GM18517 (cell line): ENCODE results near the gene PPP2R2D.
"Not testable (repeated sequence)": the region's sequence is repeated elsewhere in the genome, so short reads cannot be mapped to it uniquely, and the experiment has no call there.

Experiments
- ATAC-seq: cut with Tn5 transposase; IDR thresholded peaks from one replicate; pipeline ENCODE4 v1.9.1; 2021; ENCODE audit warnings: mild to moderate bottlenecking, moderate library complexity; ENCODE audit not compliant: unreplicated experiment

PPP2R2D gene

DNA sequence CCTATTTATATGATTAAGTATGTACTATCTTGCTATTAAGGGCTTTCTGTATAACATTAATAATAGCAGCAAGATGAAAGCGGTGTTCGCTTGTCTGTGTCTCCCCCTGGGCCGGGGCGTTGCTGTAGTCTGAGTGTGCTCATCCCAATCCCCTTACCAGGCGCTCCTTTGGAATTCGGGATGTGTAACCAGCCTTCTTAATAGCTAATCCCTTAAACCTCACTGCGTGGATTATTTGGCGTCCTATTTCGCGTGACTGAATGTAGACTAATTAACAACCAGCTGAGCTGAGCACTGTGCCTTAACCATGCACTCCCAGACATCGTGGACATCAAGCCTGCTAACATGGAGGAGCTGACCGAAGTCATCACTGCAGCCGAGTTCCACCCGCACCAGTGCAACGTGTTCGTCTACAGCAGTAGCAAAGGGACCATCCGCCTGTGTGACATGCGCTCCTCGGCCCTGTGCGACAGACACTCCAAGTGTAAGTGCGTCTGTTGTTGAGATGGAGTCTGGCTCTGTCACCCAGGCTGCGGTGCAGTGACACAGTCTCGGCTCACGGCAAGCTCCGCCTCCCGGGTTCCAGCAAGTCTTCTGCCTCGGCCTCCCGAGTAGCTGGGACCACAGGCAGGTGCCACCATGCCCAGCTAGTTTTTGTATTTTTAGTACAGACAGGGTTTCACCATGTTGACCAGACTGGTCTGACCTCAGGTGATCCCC is 44.3 kb downstream of the PPP2R2D start:
- ATAC-seq: no peak

DNA sequence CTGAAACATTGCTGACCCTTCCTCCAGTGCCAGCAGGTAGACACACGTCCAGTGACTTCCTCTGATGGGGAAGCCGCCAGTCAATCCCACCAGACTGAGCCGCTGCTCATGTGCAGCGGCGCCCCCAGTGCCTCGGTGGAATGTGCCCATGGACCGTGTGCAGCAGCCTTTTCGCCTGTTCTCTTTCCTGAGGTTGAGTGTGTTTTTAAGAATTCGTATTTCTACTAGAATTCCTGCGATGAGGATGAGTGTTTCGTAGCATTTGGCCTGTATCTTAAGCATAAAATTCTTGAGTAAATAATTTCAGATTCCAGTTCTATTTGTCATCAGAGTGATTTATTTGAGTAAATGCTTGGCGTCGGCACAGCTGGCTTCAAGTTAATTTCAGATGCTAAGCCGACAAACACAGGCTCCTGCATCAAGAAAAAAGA is 45.5 kb downstream of the PPP2R2D start:
- no peak for ATAC-seq

DNA sequence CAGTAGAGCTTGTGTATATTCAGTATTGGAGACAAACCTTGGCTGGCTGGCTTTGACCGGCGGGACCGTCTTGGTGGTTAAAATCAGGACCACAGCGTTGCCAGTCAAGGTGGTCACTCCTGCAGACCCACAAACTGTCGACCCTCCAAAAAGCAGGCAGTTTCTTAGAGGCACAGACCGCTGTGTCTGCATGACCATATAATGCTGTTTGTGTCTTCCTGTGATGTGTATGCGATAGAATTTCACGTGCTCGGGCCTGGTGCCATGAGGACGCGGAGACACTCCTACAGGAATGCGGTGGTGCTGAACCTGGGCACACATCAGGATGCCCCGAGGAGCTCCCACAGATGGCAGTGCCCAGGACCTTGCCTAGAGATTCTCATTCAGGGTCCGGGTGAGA is 46.1 kb downstream of the PPP2R2D start:
- ATAC-seq: no peak

DNA sequence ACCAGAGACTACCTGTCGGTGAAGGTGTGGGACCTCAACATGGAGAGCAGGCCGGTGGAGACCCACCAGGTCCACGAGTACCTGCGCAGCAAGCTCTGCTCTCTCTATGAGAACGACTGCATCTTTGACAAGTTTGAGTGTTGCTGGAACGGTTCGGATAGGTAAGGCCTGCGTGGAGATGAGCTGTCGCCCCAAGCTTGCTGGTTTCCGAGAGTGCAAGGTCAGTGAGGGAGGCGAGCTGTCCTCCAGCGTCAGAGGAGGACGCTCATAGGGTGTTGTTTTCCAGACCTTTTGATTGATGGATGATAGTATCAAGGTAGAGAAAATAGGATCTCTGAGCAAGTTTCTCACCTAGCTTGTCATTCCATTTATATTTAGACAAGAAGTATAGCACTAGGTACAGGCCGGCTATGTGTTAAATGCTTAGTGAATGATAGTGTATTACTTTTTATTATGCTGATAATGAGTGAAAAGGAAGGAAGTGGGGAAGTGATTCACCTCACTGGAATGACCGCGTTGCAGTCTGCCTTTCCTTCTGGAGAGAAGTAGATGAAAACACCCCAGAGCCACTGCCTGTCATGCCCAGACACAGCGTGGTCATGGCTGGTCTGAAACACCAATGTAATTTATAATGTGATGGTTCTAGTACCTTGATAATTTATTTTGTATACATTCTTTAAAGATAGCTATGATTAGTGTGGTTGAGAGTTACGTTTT is 47.0 kb downstream of the PPP2R2D start:
- no peak for ATAC-seq

- ATAC-seq: no peak
These were observed 47.7 kb downstream of the PPP2R2D start for GRCh38 chr10:131948501-131948900.

- ATAC-seq: no peak
These were observed 48.4 kb downstream of the PPP2R2D start for GRCh38 chr10:131949041-131949862.

GRCh38 chr10:131949908-131950307 is 49.1 kb downstream of the PPP2R2D start:
- not testable (repeated sequence) for ATAC-seq

GRCh38 chr10:131954356-131954965 is 53.7 kb downstream of the PPP2R2D start:
- ATAC-seq: no peak

DNA sequence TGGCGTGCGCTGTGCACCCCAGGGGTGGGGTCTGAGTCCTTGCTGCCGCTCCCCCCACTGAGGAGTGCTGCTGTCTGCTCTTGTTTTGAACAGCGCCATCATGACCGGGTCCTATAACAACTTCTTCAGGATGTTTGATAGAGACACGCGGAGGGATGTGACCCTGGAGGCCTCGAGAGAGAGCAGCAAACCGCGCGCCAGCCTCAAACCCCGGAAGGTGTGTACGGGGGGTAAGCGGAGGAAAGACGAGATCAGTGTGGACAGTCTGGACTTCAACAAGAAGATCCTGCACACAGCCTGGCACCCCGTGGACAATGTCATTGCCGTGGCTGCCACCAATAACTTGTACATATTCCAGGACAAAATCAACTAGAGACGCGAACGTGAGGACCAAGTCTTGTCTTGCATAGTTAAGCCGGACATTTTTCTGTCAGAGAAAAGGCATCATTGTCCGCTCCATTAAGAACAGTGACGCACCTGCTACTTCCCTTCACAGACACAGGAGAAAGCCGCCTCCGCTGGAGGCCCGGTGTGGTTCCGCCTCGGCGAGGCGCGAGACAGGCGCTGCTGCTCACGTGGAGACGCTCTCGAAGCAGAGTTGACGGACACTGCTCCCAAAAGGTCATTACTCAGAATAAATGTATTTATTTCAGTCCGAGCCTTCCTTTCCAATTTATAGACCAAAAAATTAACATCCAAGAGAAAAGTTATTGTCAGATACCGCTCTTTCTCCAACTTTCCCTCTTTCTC is 55.0 kb downstream of the PPP2R2D start:
- ATAC-seq: no peak

DNA sequence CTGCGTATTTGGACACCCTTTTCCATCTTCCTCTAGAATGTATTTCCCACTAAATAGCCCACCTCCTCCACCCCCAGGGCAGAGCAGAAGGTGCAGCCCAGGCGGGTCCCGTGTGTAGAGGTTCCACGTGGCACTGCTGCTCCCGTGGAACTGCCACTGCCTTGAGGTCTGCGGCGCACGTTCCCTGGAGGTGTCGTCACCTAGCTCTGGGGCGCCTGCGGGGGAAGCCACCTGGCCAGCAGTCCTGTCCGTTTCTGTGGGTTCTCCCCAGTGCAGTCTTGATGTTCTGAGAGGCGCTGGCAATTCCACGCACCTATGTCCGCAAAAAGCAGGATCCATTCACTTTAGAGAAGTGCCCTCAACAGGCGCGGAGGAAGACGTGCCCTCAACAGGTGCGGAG is 59.0 kb downstream of the PPP2R2D start:
- ATAC-seq: no peak

GRCh38 chr10:131960631-131961046 is 59.8 kb downstream of the PPP2R2D start:
- ATAC-seq: no peak

DNA sequence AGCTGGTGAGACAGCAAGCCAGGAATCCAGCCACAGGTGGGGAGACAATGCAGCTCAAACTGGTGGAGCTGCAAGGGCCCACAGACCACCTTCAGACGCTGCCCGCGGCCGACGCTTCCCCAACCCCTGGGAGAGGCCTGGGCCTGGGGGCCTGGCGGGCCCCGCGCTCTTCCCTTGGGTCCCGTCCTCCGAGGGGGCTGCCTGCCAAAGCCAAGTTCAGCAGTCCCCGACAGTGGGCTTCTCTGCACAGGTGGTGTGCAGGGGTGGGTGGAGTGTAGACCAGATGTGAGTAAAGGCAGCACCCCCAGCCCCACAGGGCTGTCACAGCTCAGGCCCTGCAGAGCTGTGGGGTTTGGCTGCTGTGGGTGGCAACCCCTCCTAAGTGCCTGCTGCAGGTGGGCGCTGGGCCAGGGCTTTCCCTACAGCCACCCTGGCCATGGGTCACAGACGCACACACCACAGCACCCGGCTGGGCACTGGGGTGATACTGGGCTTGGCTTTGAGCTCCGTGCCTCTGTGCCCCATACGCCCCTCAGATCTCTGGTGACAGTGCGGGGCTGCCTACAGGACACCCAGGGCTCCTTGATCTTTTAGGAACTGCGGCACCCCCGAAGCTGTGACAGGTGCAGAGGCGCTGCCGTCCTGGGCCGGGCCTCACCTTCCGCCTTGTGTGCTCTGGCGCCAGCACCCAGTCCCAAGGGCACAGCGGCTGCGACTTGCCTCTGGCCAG is 60.4 kb downstream of the PPP2R2D start:
- no peak for ATAC-seq

- no peak for ATAC-seq
These were observed 61.2 kb downstream of the PPP2R2D start for GRCh38 chr10:131961777-131962662.

DNA sequence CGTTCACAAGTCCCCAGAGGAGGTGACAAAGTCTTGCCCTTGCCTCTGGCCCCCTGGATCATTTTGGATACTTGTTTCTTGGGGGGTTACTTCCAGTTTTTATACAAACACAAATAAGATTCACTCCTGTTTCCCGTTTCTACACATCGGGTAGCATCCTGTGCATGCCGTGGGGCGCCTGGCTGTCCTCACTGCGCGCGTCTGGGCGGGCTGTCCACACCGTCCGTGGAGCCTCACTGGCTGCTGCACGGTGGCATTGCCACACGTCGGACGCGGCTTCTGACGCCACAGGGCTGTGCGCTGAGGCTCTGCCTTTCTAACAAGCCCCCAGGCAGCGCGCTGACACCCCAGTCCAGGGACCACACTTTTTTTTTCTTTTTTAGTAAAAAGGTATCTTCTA is 62.5 kb downstream of the PPP2R2D start:
- ATAC-seq: no peak

GRCh38 chr10:131963811-131964210 is 63.0 kb downstream of the PPP2R2D start:
- no peak for ATAC-seq

DNA sequence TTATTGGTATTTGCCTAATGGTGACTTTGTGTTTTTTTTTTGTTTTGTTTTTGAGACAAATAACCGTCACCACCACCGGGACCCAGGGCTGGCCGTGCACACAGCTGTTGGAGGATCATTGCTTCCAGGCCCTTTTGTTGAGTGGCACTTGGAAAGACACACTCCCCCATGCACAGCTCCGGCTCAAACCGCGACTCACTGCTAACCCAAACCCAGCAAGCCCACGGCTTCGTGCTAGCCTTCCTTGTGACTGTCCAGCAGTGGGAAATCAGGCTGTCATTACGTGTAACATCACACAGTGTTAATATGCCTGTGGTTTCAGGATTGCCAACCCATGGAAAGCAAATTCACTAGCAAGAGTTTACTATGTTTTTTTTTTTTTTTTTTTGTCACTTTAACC is 63.5 kb downstream of the PPP2R2D start:
- ATAC-seq: no peak

DNA sequence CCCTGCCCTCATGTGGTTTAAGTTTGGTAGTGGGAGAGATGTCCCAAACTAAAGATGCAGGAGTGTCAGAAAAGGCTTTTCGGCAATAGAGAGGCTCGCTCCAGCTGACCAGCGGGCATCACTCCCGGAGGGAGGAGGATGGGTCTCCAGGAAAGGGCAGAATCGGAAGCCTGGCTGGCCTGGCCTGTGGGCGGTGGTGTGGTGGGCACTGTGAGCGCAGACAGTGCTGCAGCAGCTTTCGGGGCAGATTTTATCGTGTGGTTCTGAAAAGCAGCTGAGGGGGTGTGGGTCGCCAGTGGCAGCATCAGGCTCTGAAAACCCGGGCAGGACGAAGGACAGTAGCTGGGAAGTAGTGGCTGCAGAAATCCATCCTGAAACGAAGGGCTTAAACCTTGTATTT is 68.1 kb downstream of the PPP2R2D start:
- no peak for ATAC-seq

DNA sequence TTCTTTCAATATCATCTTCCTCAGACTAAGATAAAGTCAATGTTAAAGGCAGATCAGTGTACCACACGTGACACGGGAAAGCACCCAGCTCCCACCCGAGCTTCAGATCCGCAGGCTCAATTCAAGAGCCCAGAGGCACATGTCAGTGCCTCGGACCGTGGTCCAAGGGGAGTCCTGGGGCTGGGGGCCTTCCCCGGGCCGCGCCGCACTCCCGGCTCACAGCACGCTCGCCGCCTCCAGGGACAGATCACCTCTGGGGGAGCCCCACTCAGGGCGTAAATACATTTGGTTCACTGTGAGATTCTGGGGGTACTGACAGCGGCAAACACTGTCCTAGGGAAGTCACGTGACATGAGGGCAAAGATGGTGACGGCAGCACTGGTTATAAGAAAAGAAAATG is 70.1 kb downstream of the PPP2R2D start:
- ATAC-seq: no peak

- ATAC-seq: no peak
These were observed 70.8 kb downstream of the PPP2R2D start for GRCh38 chr10:131971591-131971990.
